Mucosa of stomach (tissue), 1 donor: ENCODE measurements around the gene CCDC51.

Source experiments
- H3K27me3 ChIP-seq: one replicate; pipeline ENCODE4 v1.7.0; 2013; ENCODE audit warnings: mild to moderate bottlenecking, low read length; ENCODE audit not compliant: control insufficient read depth, insufficient read depth
- H3K36me3 ChIP-seq: one replicate; pipeline ENCODE4 v1.7.0; 2013; ENCODE audit warnings: low read length; ENCODE audit not compliant: control insufficient read depth, insufficient read depth
- H3K4me1 ChIP-seq: one replicate; pipeline ENCODE4 v1.7.0; 2013; ENCODE audit warnings: mild to moderate bottlenecking, low read length; ENCODE audit not compliant: control insufficient read depth, insufficient read depth
- H3K4me3 ChIP-seq: one replicate; pipeline ENCODE4 v1.7.0; 2013; ENCODE audit warnings: low read length
- H3K9ac ChIP-seq: one replicate; pipeline ENCODE4 v1.7.0; 2013; ENCODE audit warnings: mild to moderate bottlenecking, low read length, moderate library complexity
- H3K9me3 ChIP-seq: one replicate; pipeline ENCODE4 v1.7.0; 2013; ENCODE audit warnings: mild to moderate bottlenecking, low read length, moderate library complexity; ENCODE audit not compliant: control insufficient read depth
- donor health status: Pancreatic carcinoma.

Gene CCDC51

DNA sequence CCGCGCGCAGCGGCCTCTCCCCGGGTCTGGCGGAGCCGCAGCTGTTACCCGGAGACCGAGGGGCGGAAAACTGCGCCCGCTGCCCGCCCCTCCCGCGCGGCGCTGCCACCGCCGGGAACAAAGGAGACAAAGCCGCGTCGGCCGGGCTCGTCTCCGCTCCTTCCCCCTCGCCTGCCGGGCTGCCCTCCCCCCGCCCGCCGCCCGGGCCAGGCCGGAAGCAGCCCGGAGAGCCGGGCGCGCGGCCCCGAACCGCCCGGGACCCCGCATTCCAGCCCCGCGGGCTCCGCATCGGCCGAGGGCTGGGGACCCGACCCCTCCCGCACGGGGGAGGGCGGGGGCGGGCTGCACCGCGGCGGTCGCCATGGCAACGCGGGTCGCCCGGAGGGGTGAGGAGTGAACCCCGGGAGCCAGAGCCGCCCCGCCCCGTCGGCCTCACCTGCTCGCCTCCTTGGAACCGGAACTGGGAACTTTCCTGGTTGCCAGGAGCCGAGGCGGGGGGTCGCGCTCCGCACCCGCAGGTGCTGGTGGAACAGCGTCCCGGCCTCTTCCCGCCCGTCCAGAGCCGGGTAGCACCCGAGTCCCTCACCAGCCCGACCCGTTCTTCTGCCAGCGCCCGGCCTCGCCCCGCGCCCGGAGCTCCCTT is 10.5 kb downstream of the CCDC51 start:
- Histone ChIP-seq H3K9ac (peak overlapping the region; percentile 77), H3K4me3 (peak overlapping the region; percentile 40), H3K27me3 (no peaks in the 10 kb centered on the region), H3K9me3 (no peaks in the 10 kb centered on the region), H3K36me3 (no peaks in the 10 kb centered on the region), H3K4me1 (peaks cover 67% of the 10 kb centered on the region)

DNA sequence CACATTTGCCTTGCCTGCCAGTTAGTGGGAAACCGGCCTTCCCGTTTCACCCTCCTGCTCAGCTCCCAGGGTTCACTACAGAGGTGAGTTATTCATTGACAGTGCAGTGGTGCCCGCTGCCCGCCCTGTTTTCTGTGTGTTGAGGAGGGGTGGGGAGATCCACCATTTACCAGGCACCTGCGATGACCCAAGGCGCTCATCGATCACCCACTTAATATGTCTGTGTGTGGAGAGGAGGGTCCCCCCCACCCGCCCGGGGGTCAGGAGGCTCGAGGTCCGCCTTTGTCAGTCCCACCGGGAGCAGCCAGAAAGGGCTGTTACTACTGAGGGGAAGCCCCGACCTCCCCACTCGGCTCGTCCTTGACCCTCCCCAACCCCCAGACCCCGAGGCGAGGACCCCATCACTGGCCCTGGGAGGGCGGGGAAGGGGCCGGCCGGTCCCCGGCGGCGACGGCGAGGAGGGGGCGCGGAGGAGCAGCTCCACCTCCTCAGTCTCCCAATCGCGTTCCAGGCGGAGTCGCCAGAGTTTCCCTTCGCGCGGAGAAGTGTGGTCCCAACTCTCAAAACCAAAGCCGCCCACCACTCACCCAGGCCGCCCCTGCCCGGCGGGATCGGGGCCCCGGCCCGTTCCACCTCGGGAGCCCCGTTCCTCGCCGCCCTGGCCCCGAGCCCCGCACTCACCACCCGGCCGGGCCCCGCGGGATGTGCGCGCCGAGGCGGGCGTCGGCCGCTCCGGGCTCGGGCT is 11.2 kb downstream of the CCDC51 start:
- H3K9ac ChIP-seq = peak overlapping the region; percentile 77
- H3K4me1 ChIP-seq = peaks cover 60% of the 10 kb centered on the region
- H3K9me3 ChIP-seq = no peaks in the 10 kb centered on the region
- H3K36me3 ChIP-seq = no peaks in the 10 kb centered on the region
- no peaks in the 10 kb centered on the region for H3K27me3 ChIP-seq
- H3K4me3 ChIP-seq = peak overlapping the region; percentile 39

DNA sequence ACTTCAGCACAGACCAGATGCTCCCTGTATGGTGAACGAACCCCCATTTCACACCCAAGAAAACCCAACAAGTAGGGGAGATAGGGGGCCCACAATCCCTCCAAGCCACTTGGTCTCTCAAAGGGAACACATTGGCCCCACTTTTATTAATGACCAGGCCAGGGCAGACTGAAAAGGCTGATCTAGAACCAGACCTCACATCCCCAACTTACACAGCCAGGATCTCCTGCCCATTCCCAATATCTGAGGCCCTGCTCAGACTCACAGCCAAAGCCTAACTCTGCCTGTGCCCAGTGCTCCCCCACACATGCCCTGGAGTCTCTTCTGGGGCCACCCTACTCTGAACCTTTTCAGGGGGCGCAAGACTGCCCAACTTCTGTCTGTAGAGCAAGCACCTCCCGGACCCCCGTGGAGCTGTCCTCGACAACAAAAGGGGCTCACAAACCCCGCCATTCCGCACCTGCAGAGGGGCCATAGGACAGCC is 11.8 kb downstream of the CCDC51 start:
- Histone ChIP-seq H3K4me3 (peak overlapping the region; percentile 11), H3K9me3 (no peaks in the 10 kb centered on the region), H3K4me1 (peaks cover 55% of the 10 kb centered on the region), H3K36me3 (no peaks in the 10 kb centered on the region), H3K27me3 (no peaks in the 10 kb centered on the region), H3K9ac (peak overlapping the region; percentile 77)

DNA sequence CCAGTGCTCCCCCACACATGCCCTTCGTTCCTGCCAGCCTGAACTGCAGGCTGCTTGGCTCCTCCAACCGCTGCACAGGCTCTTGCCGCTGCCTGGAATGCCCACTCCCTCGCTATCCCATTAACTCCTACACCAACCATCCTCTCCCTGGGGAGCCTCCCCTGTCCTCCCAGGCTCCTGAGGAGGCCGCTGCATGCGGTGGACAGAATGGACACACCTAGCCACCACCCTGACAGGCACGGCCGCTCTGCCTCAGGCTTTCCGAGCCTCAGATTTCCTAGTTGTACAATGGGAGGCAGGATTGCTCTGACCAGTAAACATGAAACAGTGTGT is 12.3 kb downstream of the CCDC51 start:
- Histone ChIP-seq H3K36me3 (peaks cover 1% of the 10 kb centered on the region), H3K27me3 (no peaks in the 10 kb centered on the region), H3K4me3 (peak overlapping the region; percentile 11), H3K9me3 (no peaks in the 10 kb centered on the region), H3K9ac (peak overlapping the region; percentile 77), H3K4me1 (peaks cover 56% of the 10 kb centered on the region)

DNA sequence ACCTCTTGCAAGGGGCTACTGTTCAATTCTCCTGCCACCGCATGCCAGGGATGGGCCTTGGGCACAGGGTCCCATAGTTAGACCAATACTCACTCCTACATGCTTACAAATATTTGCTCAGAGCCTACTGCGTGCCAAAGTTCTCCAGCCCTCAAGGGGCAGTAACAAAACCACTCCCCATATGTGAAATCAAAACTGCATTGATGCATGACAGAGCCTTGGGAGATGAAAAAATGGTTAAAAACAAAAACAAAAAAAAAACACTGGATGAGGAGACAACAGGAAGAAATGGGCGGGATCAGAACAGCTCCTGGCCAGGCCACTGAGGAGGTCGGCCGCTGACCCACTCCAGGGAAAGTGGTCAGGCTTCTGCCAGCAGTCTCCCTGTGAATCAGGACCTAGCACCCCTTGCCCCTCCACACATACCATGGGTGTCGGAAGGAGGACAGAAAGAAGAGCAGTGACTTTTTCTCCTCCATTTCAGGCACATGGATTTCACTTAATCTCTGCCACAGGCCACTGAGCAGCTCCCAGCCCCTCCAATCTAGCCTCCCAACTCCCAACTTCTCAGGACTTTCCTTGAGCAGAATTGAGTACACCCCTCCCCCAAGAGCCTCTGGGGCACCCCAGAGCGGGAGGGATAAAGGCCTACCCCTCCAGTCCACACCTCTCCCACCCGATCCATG is 12.8 kb downstream of the CCDC51 start:
- peaks cover 5% of the 10 kb centered on the region for H3K36me3 ChIP-seq
- peaks cover 58% of the 10 kb centered on the region for H3K4me1 ChIP-seq
- no peaks in the 10 kb centered on the region for H3K9me3 ChIP-seq
- H3K4me3 ChIP-seq = peak overlapping the region; percentile 11
- H3K9ac ChIP-seq = peak overlapping the region; percentile 77
- H3K27me3 ChIP-seq = no peaks in the 10 kb centered on the region

DNA sequence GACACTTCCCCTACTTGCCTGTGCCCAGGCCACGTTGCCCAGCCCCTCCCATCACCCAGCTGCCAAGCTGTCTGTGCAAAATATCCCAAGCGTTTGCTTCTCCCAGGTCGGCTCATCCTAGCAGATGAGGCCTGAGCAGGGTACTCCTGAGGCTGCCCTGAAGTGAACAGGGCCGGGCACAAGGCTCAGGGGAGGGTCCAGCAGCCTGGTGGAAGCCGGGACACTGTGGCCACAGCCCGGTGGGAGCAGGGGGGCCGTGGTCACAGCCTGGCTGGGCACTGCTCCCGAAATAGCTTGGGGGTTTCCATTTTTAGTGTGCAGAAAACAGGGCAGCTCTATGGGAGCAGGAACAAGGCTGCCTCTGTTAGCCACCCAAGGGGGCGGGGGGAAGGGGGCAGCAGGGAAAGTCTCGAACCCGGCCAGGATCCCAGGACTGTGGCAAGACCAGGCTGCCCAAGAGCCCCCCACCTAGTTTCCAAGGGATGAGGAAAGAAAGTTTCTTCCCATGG is 13.5 kb downstream of the CCDC51 start:
- Histone ChIP-seq H3K4me1 (peaks cover 58% of the 10 kb centered on the region), H3K9me3 (no peaks in the 10 kb centered on the region), H3K4me3 (no peak overlapping the region), H3K36me3 (peaks cover 5% of the 10 kb centered on the region), H3K9ac (peak overlapping the region; percentile 10), H3K27me3 (no peaks in the 10 kb centered on the region)

DNA sequence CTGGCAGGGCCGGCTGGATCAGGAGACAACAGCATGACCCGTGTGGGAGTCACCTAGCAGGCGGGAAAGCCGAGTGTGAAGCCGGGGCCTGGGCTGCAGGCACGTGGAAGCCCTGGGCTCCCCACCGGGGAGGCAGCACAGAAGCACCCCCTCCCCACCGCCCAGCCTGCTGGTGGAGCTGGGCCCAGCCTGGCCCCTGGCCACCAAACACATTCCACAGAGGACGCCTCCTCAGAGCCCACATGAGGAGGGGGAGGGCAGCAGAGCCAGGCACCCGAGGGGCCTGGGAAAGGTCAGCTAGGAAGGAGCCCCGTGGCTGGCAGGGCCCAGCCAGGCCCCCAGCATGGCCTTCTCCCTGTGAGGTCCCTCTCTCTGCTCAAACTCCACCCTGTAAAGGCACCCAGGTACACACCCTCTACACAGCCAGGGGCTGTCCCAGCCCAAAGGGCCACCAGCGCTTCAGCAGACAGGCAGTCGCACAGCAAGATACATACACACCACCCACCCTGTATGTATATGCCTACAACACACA is 14.6 kb downstream of the CCDC51 start:
- no peaks in the 10 kb centered on the region for H3K9me3 ChIP-seq
- H3K9ac ChIP-seq = peak overlapping the region; percentile 47
- no peak overlapping the region for H3K4me3 ChIP-seq
- peaks cover 50% of the 10 kb centered on the region for H3K4me1 ChIP-seq
- peaks cover 5% of the 10 kb centered on the region for H3K36me3 ChIP-seq
- no peaks in the 10 kb centered on the region for H3K27me3 ChIP-seq

DNA sequence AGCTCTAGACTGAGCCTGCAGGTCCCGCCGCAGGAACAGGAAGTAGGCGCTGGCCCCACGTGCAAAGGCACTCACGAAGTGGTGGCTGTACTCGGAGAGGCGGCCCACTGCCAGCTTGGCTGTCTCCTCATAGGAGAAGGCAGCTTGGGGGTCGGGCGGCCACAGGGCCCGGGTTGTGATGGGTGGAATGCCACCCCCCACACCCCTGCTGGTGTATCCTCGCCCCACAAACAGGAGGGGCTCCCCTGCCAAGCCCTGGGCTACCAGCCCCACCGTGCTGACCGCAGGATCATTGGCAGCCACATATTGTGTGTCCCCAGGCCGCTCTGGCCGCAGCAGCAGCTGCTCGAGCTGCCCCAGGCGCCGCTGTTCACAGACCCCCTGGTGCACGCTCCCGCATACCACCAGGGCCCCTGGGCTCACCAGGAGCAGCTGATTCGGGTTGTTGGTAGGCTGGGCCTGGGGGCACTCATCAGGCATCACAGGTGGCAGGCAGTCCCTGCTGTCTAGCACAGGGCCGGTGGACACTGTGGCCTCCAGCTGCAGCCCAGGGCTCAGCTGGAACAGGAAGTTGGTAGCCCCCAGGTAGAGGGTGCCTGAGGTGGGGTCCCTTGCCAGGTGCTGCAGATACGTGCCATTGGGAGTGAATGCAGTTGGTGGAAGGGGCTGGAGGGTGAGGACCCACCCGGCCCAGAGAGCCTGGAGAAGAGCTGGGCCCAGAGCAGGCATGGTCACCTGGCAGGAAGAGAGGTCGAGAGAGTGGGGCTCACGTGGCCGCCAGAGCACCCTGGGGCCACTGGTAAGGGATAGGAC is 15.8 kb downstream of the CCDC51 start:
- Histone ChIP-seq H3K4me3 (no peak overlapping the region), H3K9ac (no peak overlapping the region)

DNA sequence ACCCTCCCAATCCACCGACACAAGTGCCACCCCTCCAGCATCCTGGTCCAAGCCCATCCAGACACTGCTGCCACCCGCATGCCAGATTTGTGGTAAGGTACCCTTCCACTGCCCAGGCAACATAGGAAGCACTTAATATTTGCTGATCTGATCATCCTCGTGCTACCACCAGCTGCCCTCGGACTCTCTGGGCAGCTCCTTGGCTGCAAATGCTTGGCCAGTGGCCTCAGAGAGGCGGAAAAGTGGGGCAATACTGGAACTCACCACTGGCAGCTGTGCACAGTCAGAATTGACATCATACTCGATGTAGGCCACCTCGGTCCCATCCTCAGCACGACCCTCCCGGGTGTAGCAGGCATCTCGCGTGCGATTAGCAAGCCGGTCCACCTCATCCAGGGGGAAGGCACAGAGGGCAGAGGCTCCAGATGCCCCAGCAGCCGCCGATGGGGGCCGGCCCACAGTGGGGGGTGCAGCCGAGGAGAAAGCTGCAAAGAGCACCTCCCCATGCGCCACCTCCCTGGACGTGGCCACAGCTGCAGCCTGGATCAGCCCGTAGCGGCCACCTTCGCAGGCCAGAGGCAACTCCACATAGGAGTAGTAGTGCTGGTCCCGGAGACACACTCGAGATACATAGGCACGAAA is 16.6 kb downstream of the CCDC51 start:
- peaks cover 5% of the 10 kb centered on the region for H3K36me3 ChIP-seq
- H3K9me3 ChIP-seq = no peaks in the 10 kb centered on the region
- H3K9ac ChIP-seq = no peak overlapping the region
- no peak overlapping the region for H3K4me3 ChIP-seq
- H3K4me1 ChIP-seq = peaks cover 43% of the 10 kb centered on the region
- no peaks in the 10 kb centered on the region for H3K27me3 ChIP-seq

More for the DNA sequence above, 15.8 kb downstream of the CCDC51 start:
- Histone ChIP-seq H3K27me3 (no peaks in the 10 kb centered on the region), H3K4me1 (peaks cover 44% of the 10 kb centered on the region), H3K9me3 (no peaks in the 10 kb centered on the region), H3K36me3 (peaks cover 5% of the 10 kb centered on the region)

DNA sequence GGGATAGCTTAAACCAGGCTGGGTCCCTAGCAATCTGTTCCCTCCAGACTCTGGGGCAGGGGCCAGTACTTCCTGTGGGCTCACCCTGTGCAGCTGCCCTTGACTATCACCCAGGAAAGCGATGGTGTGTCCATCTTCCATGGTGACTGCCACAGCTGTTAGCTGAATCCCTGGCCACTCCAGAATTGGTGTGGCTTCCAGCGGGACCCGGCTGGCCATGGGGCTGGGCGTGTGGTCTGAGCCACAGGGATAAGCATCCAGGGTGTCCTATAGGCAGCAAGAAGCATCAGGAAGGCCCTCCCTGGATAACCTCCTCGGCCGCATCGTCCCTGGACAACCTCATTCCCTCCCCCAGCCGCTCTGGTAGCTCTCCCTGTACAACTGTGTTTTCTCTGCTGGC is 17.2 kb downstream of the CCDC51 start:
- H3K4me1 ChIP-seq = peaks cover 36% of the 10 kb centered on the region
- no peaks in the 10 kb centered on the region for H3K27me3 ChIP-seq
- peaks cover 5% of the 10 kb centered on the region for H3K36me3 ChIP-seq
- H3K9me3 ChIP-seq = no peaks in the 10 kb centered on the region
- no peak overlapping the region for H3K4me3 ChIP-seq
- no peak overlapping the region for H3K9ac ChIP-seq

DNA sequence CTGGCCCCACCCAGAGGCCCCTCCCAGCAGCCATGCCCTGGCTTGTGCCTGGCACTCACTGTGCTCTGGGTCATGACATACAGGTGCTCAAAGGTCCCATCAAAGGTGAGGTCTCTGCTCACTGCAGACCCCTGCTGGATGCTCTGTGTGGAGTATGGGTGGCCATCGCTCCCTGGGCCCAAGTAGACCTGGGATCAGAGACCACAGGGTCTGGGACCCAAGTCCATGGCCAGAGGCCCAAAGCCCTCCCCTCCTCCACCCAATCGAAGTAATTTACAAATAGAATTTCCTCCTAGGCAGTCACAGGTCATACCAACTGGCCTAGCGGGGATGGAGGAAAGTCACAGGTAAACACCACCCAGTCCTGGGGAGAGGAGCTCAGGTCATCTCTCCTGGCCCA is 17.6 kb downstream of the CCDC51 start:
- Histone ChIP-seq H3K36me3 (peaks cover 5% of the 10 kb centered on the region), H3K9me3 (no peaks in the 10 kb centered on the region), H3K27me3 (no peaks in the 10 kb centered on the region), H3K4me3 (no peak overlapping the region), H3K9ac (no peak overlapping the region), H3K4me1 (peaks cover 32% of the 10 kb centered on the region)
